Transverse colon (tissue), 4 donors: Measurements from ENCODE around the gene SHE. TPM values are rescaled to one million over a fixed set of nuclear protein-coding genes. Genes with fewer than 3 reads are reported as not detected.

ENCODE experiments used
- DNase-seq: peaks from one replicate; pipeline ENCODE4 v3.0.0-alpha.2; 2019
- H3K27ac ChIP-seq, 4 donors: fragments of 200-600 bp; sonication (generic); 2 replicates each; pipeline ENCODE4 v1.5.1; 2016 to 2018; ENCODE audit warnings: inconsistent platforms in 4 of 4
- H3K27me3 ChIP-seq: fragments of 200-600 bp; sonication (generic); 2 replicates; pipeline ENCODE4 v1.5.1; 2017; ENCODE audit warnings: inconsistent platforms
- H3K36me3 ChIP-seq, 4 donors: fragments of 200-600 bp; sonication (generic); 2 replicates each; pipeline ENCODE4 v1.5.1; 2017 to 2019; ENCODE audit warnings: inconsistent platforms in 4 of 4
- H3K4me1 ChIP-seq, 4 donors: fragments of 200-600 bp; sonication (generic); 2 replicates each; pipeline ENCODE4 v1.5.1; 2017 to 2020; ENCODE audit warnings: inconsistent platforms in 4 of 4
- H3K4me3 ChIP-seq, 4 donors: fragments of 200-600 bp; sonication (generic); 1 replicate in 1 of 4; 2 replicates in 3 of 4; pipeline versions ENCODE4 v1.5.1 to v1.6.1; 2017 to 2019; ENCODE audit warnings: inconsistent platforms in 4 of 4
- H3K9me3 ChIP-seq, 2 donors: fragments of 200-600 bp; sonication (generic); 2 replicates each; pipeline ENCODE4 v1.5.1; 2017 to 2019; ENCODE audit warnings: inconsistent platforms in 2 of 2
- CTCF ChIP-seq, 5 experiments: fragments of 200-600 bp in 3 of 5; fragments of 450-650 bp in 2 of 5; sonication (generic) in 3 of 5; IDR thresholded peaks; 1 replicate in 2 of 5; 2 replicates in 3 of 5; pipeline ENCODE4 v1.5.1; 2016 to 2017; ENCODE audit warnings: antibody characterized with exemption in 5 of 5, inconsistent platforms in 3 of 5, mild to moderate bottlenecking in 2 of 5, moderate library complexity in 1 of 5
- EP300 ChIP-seq: sonication (generic); formaldehyde crosslinking; IDR thresholded peaks from one replicate; pipeline ENCODE4 v1.6.1; 2017; ENCODE audit warnings: antibody characterized with exemption, low read depth
- POLR2A ChIP-seq: fragments of 450-650 bp; IDR thresholded peaks from one replicate; pipeline ENCODE4 v1.6.1; 2016; ENCODE audit warnings: antibody characterized with exemption, mild to moderate bottlenecking, moderate library complexity
- POLR2AphosphoS5 ChIP-seq, 3 donors: sonication (generic); formaldehyde crosslinking; IDR thresholded peaks; one replicate each; pipeline ENCODE4 v1.6.1; 2016; ENCODE audit warnings: antibody characterized with exemption in 3 of 3
- WGBS, 2 donors: methylation state at CpG; one replicate each; pipeline ENCODE4 v1.1.5; 2018; ENCODE audit warnings: low coverage in 1 of 2; 5-methylcytosine and 5-hydroxymethylcytosine counted together
- in situ Hi-C, 4 donors: fragments of 200-750 bp; cut with MboI; loops; one replicate each; pipeline versions ENCODE4 v1.15.0 to v1.15.1; 2017; ENCODE audit warnings: low sequenced_read_pairs in 3 of 4, low pct_ligation_motif_present in 1 of 4, low pct_unique_long_range_greater_than_20kb in 1 of 4
- intact Hi-C: fragments of 100-400 bp; cut with DNase I; formaldehyde crosslinking; loops from one replicate; pipeline ENCODE4 v1.15.1; 2023; ENCODE audit warnings: low total_unique reads
- total RNA-seq, 4 donors: library from RNA; depleted of rRNA; stranded (reverse); fragments of >200 nt; gene quantifications; one replicate each; pipeline ENCODE4 v1.1.0, GENCODE V29; 2016

SHE gene
- total RNA-seq, 4 donors from 2014 or later, result 5.2 to 15.0 (median 6.7) TPM

- peak; percentile 81 for DNase-seq
- 64 to 70% methylated on average over 2 to 8 of the region's 8 CpGs for WGBS, 2 donors
- Histone ChIP-seq H3K27ac (peak overlapping the region; percentile 79 to 85 (median 82)), H3K4me3 (no peak overlapping the region), H3K27me3 (no peaks in the 10 kb centered on the region), H3K4me1 (peaks cover 11 to 59% (median 20%) of the 10 kb centered on the region in 4 donors), H3K9me3 (no peaks in the 10 kb centered on the region), H3K36me3 (no peaks in the 10 kb centered on the region)
- intact Hi-C loops (no loop called here), in situ Hi-C loops (loop anchor here in 2 of 4 donors (10.0 kb wide), 1 partner anchor 73 kb away; the partner anchor contains the start of gene IL6R (in 2 of the 2))
- TF ChIP-seq POLR2A (peak; percentile 71), EP300 (no peak), POLR2AphosphoS5 (IDR thresholded peaks at IDR 0.05) (peak; percentile 45 to 88 (median 84))
These were observed 24.2 kb downstream of the SHE start for GRCh38 chr1:154478013-154478412.

GRCh38 chr1:154476791-154477190, 25.4 kb downstream of the SHE start:
- no peaks in the 10 kb centered on the region for H3K36me3 ChIP-seq
- no peaks in the 10 kb centered on the region for H3K27me3 ChIP-seq
- WGBS, 2 donors, result 95% methylated on average over 1 of the region's 1 CpG; no CpG with 5 or more reads in 1 of the 2 donors
- no peaks in the 10 kb centered on the region for H3K9me3 ChIP-seq
- in situ Hi-C loops (loop anchor here in 2 of 4 donors (10.0 kb wide), 1 partner anchor 72 kb away; the partner anchor contains the start of gene IL6R (in 2 of the 2)), intact Hi-C loops (no loop called here)
- DNase-seq, result peak; percentile 30
- TF ChIP-seq POLR2A (no peak), POLR2AphosphoS5 (IDR thresholded peaks at IDR 0.05) (peak in 2 of 3 donors; percentile 20 to 35), CTCF (IDR thresholded peaks at IDR 0.05) (no peak)
- peak overlapping the region; percentile 79 to 85 (median 82) for H3K27ac ChIP-seq
- peaks cover 11 to 60% (median 20%) of the 10 kb centered on the region in 4 donors for H3K4me1 ChIP-seq
- no peak overlapping the region for H3K4me3 ChIP-seq

GRCh38 chr1:154474802-154475201, 27.4 kb downstream of the SHE start:
- no peaks in the 10 kb centered on the region for H3K36me3 ChIP-seq
- DNase-seq, result peak; percentile 90
- in situ Hi-C loops, result loop anchor here in 2 of 4 donors (10.0 kb wide), 1 partner anchor 70 kb away; the partner anchor contains the start of gene IL6R (in 2 of the 2)
- no peaks in the 10 kb centered on the region for H3K9me3 ChIP-seq
- H3K4me1 ChIP-seq, result peaks cover 11 to 75% (median 20%) of the 10 kb centered on the region in 4 donors
- WGBS, 2 donors, result 47% methylated on average over 3 of the region's 3 CpGs; no CpG with 5 or more reads in 1 of the 2 donors
- TF ChIP-seq POLR2AphosphoS5 (IDR thresholded peaks at IDR 0.05) (peak in 1 of 3 donors; percentile 62), EP300 (no peak)
- intact Hi-C loops, result no loop called here
- H3K27me3 ChIP-seq, result no peaks in the 10 kb centered on the region
- peak overlapping the region; percentile 61 to 85 (median 82) for H3K27ac ChIP-seq
- H3K4me3 ChIP-seq, result no peak overlapping the region

- Histone ChIP-seq H3K9me3 (no peaks in the 10 kb centered on the region), H3K27me3 (no peaks in the 10 kb centered on the region), H3K36me3 (no peaks in the 10 kb centered on the region), H3K27ac (peak overlapping the region; percentile 34 to 57 (median 50)), H3K4me1 (peaks cover 4 to 65% (median 18%) of the 10 kb centered on the region in 4 donors), H3K4me3 (no peak overlapping the region)
- peak; percentile 55 for DNase-seq
- TF ChIP-seq CTCF (IDR thresholded peaks at IDR 0.05), result no peak
- no peak for TF ChIP-seq POLR2A
- TF ChIP-seq POLR2AphosphoS5 (IDR thresholded peaks at IDR 0.05), result peak in 1 of 3 donors; percentile 27
- TF ChIP-seq EP300, result no peak
- in situ Hi-C loops, result loop anchor here in 2 of 4 donors (10.0 kb wide), 1 partner anchor 67 kb away; the partner anchor contains the start of gene IL6R (in 2 of the 2)
- whole genome bisulfite sequencing, 2 donors, result 46% methylated on average over 2 of the region's 2 CpGs; no CpG with 5 or more reads in 1 of the 2 donors
- intact Hi-C loops, result no loop called here
These were observed 30.9 kb downstream of the SHE start for GRCh38 chr1:154471304-154471703.

GRCh38 chr1:154469844-154470560, 32.2 kb downstream of the SHE start:
- peaks cover 2 to 65% (median 20%) of the 10 kb centered on the region in 4 donors for H3K4me1 ChIP-seq
- no peaks in the 10 kb centered on the region for H3K9me3 ChIP-seq
- H3K4me3 ChIP-seq, result no peak overlapping the region
- TF ChIP-seq POLR2A (no peak), CTCF (IDR thresholded peaks at IDR 0.05) (no peak), EP300 (no peak), POLR2AphosphoS5 (IDR thresholded peaks at IDR 0.05) (no peak)
- intact Hi-C loops, result no loop called here
- peak overlapping the region in 3 of 4 donors; percentile 49 to 57 (median 50) for H3K27ac ChIP-seq
- WGBS, 2 donors, result 82% methylated on average over 10 of the region's 10 CpGs; no CpG with 5 or more reads in 1 of the 2 donors
- no peaks in the 10 kb centered on the region for H3K27me3 ChIP-seq
- no peak for DNase-seq
- H3K36me3 ChIP-seq, result no peaks in the 10 kb centered on the region
- in situ Hi-C loops, result loop anchor here in 2 of 4 donors (10.0 kb wide), 1 partner anchor 65 kb away; the partner anchor contains the start of gene IL6R (in 2 of the 2)
